Retina (tissue), 1 donor: ENCODE results near the gene DOCK10.

Source experiments
- DNase-seq: peaks from one replicate; pipeline ENCODE4 v3.0.0-alpha.2; 2016

Gene DOCK10

DNA sequence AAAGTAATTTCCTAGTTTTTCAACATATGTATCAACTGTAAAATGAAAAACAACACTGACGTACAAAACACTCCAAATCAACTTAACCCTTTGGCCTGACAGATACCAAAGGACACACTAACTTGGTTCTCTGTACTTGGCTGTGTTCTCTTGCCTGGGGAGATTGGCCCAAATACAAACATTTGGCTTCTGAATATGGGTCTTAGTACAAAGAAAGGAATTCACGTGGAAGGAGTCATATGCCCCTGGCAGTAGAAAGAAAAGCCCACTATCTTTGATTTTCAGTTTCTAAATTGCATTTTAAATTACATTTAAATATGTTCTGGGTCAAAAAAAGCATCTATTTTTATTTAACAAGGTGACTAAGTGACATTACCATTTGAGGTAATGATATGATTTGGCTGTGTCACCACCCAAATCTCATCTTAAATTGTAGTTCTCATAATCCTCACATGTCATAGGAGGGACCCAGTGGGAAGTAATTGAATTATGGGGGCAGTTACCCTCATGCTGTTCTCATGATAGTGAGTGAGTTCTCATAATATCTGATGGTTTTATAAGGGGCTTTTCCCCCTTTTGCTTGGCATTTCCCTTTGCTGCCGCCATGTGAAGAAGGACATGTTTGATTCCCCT lies 172.6 kb downstream of the DOCK10 start:
- DNase-seq = no peak

DNA sequence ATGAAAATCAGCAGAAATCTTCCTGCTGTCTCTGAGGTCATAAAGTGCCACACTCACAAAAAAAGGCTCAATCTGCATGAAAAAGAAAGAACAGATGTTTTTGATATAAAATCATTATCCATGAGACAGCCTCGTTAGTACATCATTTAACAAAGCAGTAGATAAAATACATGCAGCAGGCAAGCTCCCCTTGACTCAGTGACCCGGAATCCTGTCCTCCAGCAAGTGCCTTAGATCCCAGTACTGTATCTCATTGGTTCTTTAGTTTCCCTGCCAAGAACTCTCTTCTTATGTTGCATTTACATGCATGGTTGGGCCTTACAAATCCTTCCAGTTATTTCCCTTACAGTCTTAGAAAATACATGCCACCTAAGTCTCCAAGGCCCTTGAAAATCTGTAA lies 177.3 kb downstream of the DOCK10 start:
- DNase-seq = peak; percentile 21

GRCh38 chr2:224861266-224861665 lies 181.0 kb downstream of the DOCK10 start:
- no peak for DNase-seq

- DNase-seq = no peak
These were observed 181.5 kb downstream of the DOCK10 start for GRCh38 chr2:224860786-224861185.

GRCh38 chr2:224851811-224852210 lies 190.5 kb downstream of the DOCK10 start:
- no peak for DNase-seq

- DNase-seq = no peak
These were observed 192.2 kb downstream of the DOCK10 start for GRCh38 chr2:224850081-224850480.

GRCh38 chr2:224849264-224849663 lies 193.0 kb downstream of the DOCK10 start:
- DNase-seq = no peak

DNA sequence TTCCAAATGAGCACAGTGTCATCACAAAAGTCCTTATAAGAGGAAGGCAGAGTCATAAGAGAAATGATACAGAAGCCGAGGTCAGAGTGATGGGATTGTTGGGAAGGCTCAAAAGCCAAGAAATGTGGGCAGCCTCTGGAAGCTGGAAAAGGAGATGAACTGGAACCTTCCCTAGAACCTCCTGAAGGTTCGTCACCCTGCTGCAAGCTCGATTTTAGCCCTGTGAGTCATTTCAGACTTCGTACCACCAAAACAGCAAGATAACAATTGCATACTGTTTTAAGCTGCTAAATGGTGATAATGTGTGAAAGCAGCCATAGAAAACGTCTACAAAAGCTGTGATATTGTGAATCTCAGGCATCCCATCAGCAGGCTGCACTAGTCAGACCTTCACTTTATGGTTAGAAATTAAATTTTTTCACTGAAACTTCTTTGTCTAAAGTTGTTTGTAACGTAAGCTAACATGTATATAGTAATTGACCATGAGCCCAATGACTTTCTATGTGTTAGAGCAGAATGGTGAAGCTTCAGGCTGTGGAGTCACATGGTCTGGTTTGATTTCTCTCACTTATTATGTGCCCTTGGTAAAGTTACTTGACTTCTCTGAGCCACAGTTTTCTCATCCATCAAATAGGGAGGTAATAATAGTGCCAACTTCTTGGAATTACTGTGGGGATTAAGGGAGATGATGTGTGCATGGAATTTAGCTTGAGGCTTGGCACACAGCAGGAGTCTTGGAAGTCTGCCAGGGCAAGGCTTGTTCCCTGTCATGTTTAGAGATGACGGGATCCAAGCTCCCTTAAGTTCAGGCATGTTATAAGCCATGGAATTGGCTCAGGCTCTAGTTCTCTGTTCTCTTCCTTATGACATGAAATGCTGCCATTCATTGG lies 194.1 kb downstream of the DOCK10 start:
- DNase-seq = no peak

- no peak for DNase-seq
These were observed 194.9 kb downstream of the DOCK10 start for GRCh38 chr2:224847381-224847780.

GRCh38 chr2:224846686-224847085 lies 195.6 kb downstream of the DOCK10 start:
- no peak for DNase-seq

DNA sequence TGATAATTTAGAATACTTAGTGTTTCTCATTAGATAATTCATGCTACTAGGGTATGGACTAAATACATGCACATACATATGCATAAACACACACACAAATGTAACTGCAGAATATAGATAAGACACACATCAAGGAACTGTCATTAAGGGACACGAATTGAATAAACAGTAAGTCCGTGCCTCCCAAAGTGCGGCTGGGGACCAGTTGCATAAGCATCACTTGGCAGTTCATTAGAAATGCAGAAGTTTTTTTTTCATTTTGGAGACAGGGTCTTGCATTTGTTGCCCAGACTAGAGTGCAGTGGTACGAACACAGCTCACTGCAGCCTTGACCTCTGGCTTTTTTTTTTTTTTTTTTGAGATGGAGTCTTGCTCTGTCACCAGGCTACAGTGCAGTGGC lies 196.1 kb downstream of the DOCK10 start:
- DNase-seq = no peak

DNA sequence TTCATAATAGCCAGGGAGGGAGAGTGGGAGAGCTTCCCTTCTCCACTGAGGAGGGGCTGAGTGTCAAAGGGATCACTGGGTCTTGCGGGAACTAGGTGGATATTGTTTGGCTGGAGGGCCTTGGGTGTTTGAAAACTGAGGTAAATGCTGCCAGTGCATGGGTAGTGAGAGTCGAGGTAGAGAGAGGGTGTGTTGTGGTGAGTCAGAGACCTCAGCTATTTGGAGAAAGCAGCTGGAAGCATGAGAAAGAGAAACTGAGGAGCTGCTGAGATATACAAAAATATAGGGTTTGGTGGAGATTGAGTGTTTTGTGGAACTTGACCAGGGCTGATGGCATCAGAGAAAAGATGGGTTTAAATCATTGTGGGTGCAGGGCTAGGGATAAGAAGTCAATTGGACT lies 199.1 kb downstream of the DOCK10 start:
- no peak for DNase-seq

- DNase-seq = no peak
These were observed 200.4 kb downstream of the DOCK10 start for GRCh38 chr2:224841910-224842309.

GRCh38 chr2:224838335-224838734 lies 203.9 kb downstream of the DOCK10 start:
- no peak for DNase-seq

DNA sequence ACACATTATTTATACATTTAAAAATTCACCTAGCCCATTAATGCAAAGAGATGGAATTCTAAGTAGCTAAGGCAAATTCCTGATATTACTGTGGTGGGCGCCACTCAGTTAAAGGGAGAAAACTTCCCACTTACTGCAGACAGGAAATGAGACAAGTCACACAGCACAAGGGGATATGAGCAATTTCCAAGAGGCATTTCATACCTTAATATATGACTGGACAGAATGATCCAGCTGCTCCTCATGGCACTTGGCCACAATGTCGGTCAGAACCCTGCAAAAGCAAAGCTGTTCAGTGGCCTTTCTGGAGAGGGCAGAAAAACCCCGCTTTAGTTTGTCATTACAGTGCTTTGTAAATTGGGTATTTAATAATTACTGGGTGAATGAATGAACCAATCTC lies 204.7 kb downstream of the DOCK10 start:
- DNase-seq = no peak

DNA sequence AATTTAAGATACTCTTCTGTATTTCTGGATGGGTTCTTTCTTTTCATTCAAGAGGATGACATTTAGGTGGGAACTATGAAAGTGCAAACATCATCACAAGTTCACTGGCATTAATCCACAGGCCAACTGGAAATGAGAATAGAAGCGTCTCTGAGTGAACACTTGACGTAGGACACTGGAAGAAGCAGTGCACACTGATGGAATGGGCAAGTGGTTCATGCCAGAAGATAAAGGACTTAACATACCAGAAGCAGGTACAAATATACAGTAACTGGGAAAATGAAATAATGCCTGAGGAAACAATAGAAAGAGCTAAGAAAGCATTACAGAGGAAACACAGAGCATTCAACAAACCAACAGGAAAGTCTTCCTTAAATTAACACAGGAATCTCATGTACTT lies 205.2 kb downstream of the DOCK10 start:
- DNase-seq = no peak

- DNase-seq = no peak
These were observed 206.0 kb downstream of the DOCK10 start for GRCh38 chr2:224836263-224836662.

DNA sequence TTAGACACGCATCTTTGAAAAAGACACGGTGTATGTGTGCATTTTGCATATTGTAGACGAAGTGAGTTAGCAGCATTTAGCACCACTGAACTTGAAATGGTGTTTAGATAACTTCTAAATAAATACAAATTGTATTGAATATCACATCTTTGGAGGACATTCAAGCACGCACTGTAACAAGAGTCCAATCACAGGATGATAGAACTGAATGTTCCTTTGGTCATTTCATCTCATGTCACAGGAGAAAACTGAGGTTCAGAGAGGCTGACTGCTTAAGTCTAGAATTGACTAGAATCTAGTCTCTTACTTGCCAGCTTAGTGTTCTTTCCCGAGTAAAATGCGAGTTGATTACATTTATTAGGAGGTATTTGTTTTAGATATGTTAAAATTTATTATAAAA lies 206.9 kb downstream of the DOCK10 start:
- no peak for DNase-seq

- no peak for DNase-seq
These were observed 208.3 kb downstream of the DOCK10 start for GRCh38 chr2:224833986-224834385.

DNA sequence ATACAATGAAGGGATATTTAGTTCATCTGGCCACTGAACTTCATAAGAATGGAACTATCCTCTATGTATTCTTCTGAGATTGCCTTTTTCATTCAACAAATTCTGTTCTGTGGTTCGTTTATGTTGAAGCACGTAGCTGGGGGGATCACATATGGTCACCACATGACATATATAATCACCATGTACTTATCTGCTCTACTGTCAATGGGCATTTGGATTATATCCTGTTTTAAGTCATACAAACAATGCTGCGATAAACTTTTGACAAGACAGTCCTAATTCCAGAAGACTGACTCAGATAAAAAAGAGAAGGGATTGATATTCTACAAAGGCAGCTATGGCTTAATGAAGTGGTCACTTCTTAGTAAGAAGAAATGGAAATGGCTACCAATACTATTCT lies 210.1 kb downstream of the DOCK10 start:
- no peak for DNase-seq

DNA sequence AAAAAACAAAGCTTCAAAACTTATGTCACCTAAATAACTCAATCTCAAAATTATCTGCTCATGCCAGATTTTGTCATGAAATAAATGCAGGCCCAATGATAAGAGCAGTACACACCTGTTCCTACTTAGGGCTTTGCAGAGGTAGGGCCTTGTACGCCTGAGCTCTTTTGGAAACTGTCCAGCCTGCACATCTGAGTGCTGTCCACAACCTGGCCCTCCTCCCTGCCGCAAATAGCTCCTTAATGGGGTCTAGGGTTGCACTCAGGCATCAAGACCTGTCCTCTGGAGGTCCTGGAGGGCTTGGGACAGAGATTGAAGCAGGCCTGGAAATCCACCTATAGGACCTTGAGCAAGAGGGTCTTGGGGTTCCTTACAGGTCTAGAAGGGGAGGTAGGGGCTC lies 210.7 kb downstream of the DOCK10 start:
- DNase-seq = no peak

DNA sequence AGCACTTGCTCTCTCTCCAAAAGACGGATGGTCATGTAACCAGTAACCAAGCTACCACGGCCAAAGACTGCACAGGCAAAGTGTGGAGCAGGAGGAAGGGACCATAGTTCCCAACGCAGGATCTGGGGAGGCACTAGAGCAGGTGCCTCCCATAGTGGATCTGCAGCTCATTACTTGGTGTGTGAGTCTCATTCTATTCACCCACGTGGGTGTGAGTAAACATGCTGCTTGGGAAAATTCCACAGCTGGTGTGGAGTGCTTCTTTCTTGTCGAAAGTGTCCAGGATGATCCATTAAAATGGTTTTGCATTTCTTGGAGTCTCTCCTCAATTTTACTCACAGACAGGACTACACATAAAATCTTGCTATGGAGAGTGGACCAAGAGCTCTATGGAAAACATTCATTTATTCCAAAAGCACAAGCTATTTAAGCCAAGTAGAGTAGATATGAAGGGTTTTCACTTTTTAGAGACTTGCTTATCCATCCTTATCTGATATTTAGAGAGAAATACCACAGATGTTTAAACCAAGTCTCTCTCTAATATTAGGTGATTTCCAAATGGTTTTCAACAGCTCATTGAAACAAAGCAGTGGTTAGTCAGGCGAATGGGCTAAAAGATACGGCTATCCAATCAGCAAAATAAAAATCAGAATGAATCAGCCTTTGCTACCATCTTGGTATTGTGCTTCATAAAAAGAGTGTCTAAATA lies 221.8 kb downstream of the DOCK10 start:
- DNase-seq = no peak

- no peak for DNase-seq
These were observed 223.2 kb downstream of the DOCK10 start for GRCh38 chr2:224819075-224819474.

DNA sequence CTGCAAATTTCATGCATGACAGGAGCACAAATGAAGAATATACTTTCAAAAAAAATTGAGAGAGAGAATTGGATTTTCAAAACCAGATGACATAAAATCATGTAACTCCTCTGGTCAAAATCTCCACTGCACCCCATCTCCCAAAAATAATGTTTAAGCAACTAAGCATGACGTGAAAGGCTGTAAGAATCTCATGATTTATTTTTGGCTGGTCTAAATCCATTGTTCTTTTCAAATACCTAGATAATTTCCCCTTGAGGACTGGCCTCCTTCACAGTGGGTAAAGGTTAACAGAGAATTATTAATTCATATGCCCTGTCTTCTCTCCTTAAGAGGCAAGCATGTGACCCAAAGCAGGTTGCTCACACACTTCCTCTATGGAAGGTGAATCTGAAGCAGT lies 224.6 kb downstream of the DOCK10 start:
- no peak for DNase-seq
